DMS153 treated with DMSO at 0.1 percent for 48 hours (cell line): ENCODE measurements around the gene SPPL3.

Source experiments
- DNase-seq: peaks from one replicate; lab custom pipeline; 2025; ENCODE audit not compliant: unreplicated experiment; lab: John Stamatoyannopoulos, UW

Gene SPPL3

DNA sequence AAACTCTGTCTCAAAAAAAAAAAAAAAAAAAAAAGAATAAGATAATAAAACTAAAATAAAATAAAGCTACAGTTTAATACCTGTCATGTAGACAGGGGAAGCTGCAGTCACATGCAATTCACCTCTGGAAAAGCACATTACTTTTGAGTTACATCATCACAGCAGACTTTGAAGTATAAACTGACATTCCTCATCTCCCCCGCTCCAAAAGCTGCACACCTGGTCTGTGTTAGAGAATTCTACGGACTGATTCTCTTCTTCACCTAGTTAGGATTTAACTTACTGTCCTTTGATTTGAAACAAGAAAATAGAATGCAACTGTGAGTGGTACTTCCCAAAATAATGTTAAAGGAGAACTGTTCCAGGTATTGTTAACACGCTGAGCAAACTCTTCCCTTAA, 25.1 kb downstream of the SPPL3 start:
- no peak for DNase-seq

DNA sequence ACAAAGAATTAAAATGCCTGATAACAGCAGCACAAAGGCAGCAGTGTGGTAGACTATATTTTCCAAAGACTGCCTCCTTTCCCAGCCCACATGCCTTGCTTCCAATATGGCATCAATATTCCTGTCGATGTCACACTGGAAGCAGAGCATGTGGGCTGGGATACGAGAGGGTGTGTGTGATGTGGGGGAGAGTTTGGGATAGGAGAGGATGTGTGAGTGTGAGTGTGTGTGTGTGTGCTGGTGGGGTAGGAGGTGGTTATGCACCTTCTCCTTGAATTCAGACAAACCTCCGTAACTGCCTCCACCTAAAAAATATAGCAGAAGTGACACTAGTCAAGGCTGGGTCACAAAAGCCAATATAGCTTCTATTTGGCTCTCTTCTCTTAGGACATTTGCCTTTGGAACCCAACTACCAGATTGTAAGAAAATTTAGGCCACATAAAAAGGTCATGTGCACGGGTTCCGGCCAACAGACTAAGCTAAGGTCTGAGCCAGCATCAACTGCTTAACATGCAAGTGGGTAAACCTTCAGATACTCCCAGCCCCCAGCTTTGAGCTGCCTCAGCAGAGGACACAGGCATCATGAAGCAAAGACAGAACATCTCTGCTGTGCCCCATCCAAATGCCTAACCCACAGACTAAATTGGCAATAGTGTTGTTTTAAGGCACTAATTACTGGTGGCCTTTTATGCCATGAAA, 29.5 kb downstream of the SPPL3 start:
- DNase-seq, result no peak

DNA sequence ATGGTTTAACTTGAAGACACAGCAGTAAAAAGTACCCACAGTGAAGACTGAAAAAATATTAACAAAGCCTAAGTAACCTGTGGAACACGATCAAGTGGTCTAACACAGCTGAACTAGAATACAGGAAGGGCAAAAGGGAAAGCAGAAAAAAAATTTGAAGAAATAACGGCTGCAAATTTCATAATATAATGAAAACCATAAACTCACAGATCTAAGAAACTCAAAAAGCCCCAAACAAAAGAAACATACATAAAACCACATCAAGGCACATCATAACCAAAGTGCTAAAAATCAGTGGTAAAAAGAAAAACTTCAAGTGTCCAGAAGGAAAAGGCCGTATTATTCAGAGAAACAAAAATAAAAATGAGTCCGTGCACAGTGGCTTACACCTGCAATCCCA, 30.9 kb downstream of the SPPL3 start:
- no peak for DNase-seq

DNA sequence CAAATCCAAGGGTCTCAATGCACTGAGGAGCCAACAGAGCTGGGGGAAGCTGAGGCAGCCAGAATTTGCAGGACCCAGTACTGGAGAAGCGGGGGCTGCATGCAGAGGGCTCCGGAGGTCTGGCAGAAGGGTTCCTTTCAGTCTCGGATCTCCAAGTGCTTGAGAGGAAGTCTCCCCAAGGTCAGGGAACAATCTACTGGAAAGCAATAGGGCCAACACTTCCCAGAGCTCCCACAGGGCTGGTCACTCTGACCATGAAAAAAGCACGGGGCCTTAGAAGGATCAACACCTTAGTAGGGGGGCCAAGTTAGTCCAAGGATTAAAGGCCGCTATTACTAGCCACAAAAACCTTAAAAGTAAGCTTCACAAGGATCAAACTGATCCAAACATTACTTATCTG, 31.7 kb downstream of the SPPL3 start:
- no peak for DNase-seq

DNA sequence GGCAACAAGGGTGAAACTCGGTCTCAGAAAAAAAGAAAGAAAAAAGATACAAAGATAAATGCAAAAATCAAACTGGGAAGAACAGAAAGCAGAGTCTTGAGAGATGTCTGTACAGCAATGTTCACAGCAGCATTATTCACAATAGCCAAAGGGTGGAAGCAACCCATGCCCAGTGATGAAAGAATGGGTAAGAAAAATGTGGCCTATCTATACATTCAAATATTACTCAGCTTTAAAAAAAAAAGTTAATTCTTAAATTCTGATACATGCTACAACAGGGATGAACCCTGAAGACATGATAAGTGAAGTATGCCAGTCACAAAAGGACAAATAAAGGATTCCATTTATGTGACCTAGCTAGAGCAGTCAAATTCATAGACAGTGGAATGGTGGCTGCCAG, 33.7 kb downstream of the SPPL3 start:
- no peak for DNase-seq

DNA sequence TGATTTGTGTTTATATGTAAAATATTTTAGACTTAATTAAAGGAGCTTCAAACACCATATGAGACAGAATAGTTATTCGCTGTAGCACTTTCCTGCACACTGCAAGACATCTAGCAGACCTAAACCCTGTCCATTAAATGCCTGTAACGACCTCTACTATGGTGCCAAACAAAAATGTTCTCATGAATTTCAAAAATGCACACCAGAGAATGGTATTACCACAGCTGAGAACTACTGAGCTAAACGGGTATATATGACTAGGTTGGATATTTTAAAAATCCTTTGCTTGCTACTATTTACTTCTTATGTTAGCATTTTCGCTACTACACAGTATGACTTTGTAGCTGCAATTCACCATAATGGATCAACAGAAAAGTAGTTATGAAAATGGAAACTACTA, 34.8 kb downstream of the SPPL3 start:
- no peak for DNase-seq

DNA sequence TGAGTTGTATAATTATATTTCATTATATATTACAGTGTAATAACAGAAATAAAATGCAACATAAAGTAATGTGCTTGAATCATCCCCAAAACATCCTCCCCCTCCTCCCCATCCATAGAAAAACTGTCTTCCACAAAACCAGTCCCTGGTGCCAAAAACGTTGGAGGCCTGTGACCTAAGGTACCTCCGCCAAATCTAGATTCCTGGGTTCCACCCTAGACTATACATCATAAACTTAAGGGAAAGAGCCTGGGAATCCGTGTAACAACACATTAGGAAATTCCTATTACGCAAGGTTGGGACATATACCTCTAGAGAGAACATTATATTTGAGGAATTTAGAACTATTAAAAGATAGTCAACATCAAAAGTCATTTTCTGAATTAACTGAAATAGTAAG, 38.0 kb downstream of the SPPL3 start:
- no peak for DNase-seq

DNA sequence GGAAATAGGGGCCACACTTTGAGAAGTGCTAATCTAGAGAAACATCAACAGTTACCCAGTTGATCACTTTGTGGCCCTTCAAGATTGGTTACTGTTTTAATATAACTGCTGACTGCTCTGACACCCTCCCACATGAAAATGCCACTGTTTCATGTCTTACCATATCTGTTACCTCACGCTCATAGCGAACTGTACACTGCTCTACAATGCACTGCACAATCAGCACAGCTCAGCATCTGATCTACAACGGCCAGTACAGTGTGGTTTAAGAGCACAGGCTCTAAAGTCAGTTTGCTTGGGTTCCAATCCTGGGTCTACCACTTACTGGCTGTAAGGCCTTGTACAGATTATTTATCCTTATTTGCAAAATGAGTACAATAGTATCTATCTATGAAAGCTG, 39.1 kb downstream of the SPPL3 start:
- no peak for DNase-seq

DNA sequence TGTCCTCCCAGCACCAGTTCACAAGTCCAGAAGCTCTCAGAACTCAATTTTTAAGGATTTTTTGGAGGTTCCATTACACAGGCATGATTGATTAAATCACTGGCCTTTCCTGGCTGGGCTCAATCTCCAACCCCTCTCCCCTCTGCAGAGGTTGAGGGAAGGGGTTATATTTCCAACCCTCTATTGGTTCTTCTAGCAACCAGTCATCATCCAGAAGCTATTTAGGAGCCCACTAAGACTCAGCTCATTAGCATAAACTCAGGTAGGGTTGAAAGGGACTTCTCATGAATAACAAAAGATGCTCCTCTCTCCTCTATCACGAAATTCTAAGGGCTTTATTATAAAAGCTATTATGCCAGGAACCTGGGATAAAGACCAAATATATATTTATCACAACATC, 41.5 kb downstream of the SPPL3 start:
- DNase-seq, result no peak

DNA sequence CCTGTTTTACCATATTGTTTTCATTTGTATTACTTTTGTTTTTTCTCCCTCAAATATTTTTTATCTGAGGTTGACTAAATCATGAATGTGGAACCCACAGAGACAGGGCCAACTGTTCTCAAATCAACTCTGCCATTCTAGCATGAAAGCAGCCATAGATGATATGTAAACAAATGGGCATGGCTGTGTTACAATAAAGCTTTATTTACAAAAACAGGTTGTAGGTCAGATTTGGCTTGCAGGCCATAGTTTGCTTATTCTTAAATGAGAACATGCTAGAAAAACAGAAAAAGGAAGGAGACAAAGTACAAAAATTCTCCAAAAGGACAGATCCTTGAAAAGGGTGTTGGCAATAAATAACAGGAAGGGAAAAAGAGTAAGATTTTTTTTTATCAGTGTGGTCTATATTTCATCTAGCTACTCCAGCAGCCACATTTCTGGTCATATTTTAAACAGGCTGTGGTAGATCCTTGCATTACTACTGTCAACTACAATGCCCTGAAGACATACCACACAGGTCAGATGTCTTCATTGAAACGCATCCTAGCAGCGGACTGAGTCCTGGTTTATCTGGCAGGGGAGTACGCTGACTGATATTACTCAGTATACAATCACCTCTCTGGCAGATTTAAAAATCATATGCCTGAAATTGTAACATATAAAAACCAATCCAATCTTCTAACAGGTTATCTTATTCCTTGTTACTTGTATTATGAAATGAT, 42.9 kb downstream of the SPPL3 start:
- no peak for DNase-seq

DNA sequence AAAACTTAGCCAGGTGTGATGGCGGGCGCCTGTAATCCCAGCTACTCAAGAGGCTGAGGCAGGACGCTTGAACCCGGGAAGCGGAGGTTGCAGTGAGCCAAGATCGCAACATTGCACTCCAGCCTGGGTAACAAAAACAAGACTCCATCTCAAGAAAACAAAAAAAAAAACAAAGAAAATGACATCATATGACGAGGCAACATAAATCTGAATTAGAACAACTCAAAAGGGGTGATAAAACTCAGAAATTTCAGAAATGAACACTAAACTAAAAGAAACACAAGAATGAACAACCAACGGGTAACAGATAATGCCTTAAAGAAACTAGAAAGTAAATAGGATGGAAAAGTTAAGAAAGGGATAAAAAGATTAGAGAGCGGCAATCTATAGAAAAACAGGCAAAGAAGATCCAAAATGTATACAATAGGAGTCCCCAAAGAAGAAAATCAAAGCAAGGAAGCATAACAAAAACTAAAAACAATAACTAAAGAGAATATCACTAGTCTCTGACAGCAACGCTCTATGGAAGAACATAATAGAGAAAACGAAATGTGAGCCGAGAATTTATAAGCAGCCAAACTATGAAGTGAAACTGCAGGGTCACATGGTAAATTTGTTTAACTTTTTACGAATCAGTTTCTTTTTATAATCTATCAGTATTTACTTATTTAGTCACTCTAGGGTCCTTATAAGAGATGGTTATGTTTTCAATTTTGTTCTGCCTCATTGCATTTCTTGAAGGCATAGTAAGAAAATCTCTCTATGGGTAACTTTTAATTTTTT, 45.7 kb downstream of the SPPL3 start:
- no peak for DNase-seq

DNA sequence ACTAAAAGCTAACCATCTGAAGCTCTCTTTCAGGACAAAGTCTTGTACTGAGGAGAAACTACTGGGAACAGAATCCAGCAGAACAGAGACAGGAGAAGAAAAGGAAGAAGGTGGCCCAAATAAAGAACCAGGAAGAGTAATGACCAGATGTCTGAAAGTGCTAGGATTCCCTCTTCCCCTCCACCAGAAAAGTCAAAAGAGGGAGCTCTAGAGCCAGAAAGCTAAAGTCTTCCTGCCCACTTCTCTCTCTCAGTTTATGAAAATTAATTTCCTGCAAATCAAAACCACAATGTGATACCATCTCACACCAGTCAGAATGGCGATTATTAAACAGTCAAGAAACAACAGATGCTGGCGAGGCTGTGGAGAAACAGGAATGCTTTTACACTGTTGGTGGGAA, 47.2 kb downstream of the SPPL3 start:
- DNase-seq, result no peak

DNA sequence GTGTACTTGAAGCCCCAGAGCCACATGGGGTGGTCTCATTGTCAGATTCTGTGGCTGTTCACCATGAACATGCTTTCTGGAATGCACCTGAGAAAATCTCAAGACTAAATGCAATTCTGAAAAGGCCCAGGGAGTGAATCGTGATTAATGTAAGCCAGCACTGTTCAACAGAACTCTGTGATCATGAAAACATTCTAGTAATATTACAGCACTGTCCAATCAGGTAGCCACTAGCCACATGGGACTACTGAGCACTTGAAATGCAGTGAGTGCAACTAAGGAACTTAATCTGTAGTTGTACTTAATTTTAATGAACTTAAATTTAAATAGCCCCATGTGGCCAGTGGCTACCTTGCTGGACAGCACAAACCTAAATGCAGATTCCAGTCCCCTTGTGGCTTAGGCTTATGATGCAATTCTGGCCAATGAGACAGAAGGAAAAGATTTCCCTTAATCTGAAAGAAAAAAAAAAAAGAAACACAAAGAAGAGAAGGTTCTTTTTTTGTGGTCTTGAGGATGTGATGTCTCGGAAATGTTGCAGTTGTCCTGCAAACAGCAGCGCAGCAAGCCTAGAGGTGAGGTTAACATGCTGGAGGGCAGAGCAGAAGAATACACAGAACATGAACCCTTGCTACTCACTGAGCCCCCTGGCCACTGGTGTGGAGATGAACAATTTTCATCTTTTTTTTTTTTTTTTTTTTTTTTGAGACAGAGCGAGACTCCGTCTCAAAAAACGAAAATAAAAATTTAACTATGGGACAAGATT, 48.2 kb downstream of the SPPL3 start:
- DNase-seq, result no peak

DNA sequence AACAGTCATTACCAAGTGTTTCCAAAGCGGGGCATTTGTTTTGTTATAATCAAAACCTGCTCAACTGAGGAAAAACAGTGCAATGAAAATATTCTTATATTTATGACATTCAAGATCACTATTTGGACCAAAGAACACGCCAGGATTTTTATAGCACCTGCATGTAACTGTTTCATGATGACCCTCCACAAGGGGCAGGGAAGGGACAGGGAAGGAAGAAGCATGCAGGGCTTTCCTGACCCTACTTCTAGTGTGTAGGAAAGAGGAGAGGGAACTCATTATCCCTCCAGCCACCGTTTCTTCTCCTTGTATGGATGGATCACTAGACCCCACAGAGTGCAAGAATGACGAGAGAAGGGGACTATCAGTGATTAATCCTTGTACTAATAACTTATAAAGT, 49.4 kb downstream of the SPPL3 start:
- no peak for DNase-seq

DNA sequence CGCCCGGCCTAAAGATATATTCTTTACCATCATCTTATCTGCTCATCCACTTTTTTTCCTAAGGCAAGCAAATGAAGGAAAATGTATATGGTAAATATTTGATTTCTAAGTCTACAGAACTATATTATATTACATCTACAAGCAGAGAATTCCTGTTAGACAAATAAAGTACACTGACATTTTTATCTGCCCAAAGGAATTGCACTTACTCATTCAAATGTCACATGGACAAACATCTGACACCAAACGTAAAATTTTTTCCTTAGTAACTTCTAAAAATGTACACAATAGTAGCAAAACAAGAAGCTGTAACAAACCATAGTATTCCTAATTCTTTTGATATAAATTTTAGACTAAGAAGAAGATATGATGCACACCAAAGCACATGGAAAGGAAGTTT, 51.0 kb downstream of the SPPL3 start:
- no peak for DNase-seq

DNA sequence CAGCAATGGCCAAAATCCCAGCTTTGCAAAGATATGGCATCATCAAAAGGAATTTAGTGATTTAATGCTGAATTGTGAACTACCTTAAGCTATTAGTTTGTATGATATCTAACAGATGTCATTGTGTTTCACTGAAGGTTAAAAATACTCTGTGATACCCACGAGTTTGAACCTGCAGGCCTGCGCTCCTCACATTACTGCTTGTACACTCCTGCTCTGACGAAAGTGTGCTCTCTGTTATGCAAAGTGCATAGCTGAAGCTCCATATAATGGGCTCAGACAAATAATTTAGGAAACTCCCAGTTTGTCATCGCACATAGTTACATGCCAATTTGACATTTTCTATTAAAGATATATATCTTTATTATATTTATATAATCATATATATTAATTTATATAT, 52.2 kb downstream of the SPPL3 start:
- DNase-seq, result no peak

DNA sequence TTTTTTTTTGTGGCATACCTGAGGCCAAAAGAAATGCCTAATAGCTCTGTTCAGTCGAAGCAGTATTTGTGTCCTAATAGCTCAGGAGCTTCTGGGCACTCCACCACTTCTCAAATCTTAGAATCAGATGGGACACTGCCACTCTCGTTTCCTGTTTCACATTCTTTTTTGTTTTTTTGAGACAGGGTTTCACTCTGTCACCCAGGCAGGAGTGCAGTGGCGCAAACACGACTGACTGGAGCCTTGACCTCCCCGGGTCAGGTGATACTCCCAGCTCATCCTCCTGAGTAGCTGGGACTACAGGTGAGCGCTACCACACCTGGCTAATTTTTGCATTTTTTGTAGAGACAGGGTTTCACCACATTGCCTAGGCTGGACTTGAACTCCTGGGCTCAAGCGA, 52.7 kb downstream of the SPPL3 start:
- DNase-seq, result no peak

DNA sequence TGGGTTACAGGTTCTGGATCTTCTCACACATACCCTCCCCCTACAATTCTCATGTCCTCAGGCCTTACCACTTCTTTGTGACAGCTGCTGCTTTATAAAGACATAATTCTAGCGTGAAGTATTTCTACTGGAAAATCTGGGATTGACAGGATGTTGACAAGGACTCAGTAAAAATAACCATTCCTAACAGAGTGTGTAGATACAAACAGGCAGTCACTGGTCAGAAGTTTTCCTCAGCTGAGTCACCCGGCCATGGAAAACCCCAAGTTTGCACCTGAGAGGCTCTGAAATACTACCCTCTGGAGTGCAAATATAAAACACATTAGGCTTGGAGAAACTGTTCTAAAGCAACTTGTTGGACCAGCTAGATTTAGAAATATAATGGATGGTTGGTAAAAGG, 54.4 kb downstream of the SPPL3 start:
- no peak for DNase-seq

DNA sequence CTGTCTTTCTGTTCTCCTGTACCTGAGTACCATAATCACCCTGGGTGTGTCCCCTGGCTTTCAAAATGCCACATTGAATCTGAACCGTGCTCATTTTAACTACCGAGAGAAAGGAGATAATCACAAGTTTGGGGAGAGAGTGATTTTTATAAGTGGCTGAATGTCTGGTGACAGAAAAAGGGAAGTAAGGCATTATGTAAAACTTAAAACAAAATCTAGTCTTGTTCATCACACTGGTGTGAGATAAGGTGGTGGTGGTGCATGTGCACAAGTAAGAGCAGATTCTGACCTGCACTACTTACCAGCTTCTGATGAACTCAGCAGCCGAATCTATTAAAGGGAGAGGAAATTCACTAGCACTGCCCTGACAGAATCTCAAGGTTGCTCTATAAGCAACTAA, 56.3 kb downstream of the SPPL3 start:
- DNase-seq, result no peak

DNA sequence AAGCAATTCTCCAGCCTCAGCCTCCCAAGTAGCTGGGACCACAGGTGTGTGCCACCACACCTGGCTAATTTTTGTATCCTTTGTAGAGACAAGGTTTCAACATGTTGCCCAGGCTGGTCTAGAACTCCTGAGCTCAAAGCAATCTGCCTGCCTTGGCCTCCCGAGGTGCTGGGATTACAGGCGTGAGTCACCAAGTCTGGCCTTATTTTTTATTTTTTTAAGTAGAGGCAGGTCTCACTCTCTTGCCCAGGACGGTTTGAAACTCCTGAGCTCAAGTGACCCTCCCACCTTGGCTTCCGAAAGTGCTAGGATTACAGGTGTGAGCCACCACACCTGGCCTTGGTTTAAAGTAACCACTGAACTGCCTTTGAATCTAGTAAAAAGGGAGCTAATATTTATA, 56.8 kb downstream of the SPPL3 start:
- DNase-seq, result no peak

DNA sequence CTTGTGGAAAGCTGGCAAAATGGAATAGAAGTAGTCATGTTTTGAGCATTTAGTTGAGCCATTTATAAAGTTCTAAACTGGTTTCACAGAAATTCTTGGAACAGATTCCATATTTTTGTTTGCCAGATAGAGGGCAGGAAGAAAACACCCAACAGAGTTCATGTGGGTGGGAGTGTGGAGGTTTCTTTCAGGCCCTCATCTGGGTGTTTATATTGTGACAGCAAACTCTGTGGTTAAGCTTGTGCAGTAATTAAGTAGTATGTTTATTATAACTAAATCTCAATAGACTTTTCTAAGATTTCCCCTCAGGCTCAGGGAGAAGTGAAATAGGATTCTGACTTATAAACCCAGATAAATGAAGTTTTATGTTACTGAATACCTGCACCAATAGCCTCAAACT, 57.4 kb downstream of the SPPL3 start:
- no peak for DNase-seq

DNA sequence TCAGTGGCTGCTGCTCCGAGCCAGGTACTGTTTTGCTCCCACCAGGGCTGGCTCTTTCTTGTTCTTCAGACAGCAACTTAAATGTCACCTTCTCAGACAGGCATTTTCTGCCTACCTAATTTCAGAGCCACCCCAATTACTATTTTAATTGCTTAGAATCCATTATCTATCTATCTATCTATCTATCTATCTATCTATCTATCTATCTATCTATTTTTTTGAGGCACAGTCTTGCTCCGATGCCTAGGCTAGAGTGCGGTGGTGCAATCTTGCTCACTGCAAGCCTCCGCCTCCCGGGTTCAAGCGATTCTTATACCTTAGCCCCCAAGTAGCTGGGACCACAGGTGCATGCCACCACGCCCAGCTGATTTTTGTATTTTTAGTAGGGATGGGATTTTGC, 58.5 kb downstream of the SPPL3 start:
- no peak for DNase-seq
